HG02970 (cell line): ENCODE results near the gene PRKAR2B.
"Not testable (repeated sequence)": the region's sequence is repeated elsewhere in the genome, so short reads cannot be mapped to it uniquely, and the experiment has no call there.

ENCODE experiments used
- ATAC-seq: cut with Tn5 transposase; IDR thresholded peaks from one replicate; pipeline ENCODE4 v1.9.1; 2021; ENCODE audit warnings: mild to moderate bottlenecking, moderate library complexity, moderate number of reproducible peaks; ENCODE audit not compliant: unreplicated experiment, low FRiP score

The PRKAR2B gene

DNA sequence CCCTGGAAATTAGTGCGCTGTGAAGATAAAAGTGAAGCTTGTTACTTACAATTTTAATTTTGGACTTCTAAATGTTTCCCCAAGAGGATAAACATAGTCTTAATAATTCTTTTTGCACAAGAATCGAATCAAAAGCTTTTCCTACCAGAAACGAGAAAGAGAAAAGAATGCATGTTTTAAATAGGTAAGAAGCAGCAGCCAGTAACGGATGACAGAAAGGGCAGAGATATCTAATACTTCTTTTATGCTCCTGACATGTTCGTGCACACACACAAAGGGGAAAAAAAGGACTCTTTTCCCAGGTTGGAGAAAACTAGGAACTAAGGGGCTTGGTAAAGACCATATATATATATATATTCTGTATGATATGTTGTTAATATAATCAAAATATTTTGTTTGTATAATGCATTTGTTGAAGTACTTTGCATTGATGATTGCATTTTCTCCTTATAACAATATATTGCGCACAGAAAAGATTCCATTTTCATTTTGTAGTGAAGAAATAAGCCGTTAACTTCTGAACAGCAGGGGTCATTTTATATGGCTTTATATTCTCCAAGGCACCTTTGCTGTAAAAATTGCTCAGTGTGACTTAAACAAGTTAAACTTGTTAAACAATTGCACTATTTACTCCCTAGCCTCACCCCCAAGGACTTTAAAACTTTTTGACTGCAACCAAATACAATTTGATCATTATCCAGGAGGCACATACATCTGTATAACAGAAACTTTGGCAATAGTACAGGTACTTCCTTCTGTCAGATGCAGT lies 2.2 kb downstream of the PRKAR2B start:
- ATAC-seq: no peak

DNA sequence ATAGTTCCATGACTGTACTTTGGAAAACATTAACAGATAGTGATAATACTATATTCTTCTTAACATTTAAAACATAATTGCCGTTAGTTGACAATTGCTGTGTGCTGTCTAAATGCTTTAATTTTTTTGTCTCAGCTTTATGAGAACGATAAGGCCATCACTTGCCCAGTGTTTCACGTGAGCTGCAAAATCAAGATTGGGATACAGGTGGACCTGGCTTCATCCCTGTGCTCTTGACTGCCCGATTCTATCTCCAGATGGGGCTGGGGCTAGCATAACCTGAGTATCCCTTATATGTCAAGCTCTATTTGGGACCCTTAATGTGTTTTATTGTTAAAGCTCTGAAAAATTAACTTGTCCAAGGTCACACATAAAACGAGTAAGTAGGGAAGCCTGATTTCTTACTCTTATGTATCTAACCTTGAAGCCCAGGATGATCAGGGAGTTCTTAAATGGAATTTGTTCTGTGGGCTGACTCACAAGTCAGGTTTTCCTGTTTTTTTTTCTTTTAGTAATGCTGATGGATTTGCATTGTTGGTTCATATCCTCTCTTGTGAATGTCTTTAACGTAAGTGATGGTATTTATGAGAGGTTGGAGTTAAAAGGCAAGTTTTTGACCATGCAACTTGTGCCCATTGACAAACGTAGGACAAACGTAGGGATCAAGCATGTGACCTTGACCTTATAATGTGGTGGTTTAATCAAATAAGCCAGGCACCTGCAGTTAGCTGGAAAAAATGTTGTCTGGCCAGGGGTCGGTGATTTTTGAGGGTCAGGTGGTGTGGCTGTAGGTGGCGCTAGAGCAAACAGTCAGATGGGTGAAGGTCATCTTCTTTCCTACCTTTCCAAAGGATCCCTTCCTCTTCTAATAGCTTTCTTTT lies 3.6 kb downstream of the PRKAR2B start:
- no peak for ATAC-seq

DNA sequence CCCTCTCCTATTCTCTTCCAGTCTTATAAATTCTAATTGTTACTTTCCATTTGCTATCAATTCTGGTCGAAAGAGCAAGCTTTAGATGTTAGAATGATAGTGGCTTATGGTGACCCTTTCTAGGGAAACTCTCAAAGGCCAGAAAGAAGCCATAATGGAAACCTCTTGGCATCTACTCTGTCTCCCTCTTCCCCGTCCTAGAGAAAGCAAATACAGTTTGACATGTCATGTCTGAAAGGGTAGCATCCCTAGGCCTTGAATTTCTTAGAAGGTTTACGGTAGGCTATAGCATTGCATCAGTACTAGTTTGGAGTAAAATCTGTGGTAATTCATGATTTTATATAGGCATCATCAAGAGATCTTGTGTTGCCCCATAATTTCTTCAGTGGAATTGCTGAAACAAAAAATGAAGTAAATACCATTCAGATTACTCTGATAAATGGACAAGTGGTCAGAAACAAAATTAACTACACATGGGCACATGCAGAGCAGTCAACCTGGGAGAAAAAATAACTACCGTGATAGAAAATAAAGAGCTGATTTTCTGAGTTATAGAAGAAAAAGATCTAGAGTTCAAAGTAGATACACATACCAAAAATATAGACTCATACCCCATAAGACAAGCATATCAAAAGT lies 4.4 kb downstream of the PRKAR2B start:
- ATAC-seq: no peak

DNA sequence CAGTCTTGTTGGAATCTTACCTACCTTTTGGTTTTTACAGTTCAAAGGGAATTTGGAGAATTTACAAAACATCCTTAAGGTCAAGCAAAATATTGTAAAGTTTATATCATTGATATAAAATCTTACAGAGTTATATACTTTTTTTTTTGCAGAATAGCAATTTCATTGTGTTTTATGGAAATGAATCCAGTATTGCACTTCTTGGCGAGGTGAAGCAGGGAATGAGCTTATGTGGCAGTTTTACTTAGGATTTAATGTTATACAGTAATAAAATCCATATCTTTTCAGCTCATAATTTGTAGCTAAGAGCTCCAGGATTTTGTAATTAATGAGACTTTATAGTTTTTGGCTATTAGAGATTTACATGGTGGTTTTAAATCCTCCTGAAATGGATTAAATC lies 5.0 kb downstream of the PRKAR2B start:
- no peak for ATAC-seq

DNA sequence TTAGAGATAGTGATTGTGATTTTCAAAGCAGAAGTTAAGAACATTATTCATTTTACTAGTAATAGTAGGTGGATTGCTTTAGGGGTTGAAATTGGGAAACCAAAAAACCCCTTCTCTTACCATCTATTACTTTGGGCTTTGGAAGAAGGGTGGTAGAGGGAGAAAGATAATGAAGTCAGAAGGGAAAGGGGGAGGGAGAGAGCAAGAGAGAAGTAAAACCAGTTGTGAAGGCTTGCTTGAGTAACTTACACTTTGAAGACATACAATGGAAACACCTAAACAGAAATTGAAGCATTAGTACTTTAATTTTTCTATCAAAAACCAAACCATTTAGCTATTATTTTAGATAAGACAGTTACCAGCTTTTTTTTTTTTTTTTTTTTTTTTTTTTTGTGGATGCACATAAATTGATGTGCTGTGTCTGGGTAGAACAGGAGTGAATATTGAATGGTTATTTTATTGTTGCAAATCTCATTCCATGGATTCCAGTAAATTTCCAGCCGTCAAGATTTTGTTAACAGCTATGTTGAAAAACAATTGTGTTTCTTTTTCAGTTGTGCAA lies 5.5 kb downstream of the PRKAR2B start:
- no peak for ATAC-seq

DNA sequence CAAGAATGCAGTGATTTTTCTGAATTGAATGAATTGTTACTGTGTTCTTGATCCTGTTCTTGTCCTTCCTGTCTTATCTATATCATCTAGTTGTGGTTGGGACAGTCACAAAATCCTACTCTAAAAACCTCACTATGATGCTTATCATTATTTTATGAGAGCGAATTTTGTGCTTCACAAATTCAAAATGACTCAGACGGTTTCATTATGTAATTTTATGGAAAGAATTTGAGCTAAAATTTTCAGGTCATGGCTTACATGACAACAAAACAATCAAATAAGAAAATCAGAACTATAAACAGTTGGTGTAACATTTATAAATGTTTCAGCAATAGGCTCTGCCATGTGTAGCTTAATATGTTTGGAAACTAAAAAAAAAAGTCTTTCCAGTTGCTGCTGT lies 6.9 kb downstream of the PRKAR2B start:
- ATAC-seq: no peak

DNA sequence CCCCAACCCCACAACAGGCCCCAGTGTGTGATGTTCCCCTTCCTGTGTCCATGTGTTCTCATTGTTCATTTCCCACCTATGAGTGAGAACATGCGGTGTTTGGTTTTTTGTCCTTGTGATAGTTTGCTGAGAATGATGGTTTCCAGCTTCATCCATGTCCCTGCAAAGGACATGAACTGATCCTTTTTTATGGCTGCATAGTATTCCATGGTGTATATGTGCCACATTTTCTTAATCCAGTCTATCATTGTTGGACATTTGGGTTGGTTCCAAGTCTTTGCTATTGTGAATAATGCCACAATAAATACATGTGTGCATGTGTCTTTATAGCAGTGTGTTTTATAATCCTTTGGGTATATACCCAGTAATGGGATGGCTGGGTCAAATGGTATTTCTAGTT lies 10.5 kb downstream of the PRKAR2B start:
- not testable (repeated sequence) for ATAC-seq

DNA sequence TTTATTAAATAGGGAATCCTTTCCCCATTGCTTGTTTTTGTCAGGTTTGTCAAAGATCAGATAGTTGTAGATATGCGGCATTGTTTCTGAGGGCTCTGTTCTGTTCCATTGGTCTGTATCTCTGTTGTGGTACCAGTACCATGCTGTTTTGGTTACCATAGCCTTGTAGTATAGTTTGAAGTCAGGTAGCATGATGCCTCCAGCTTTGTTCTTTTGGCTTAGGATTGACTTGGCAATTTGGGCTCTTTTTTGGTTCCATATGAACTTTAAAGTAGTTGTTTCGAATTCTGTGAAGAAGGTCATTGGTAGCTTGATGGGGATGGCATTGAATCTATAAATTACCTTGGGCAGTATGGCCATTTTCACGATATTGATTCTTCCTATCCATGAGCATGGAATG lies 11.6 kb downstream of the PRKAR2B start:
- not testable (repeated sequence) for ATAC-seq

DNA sequence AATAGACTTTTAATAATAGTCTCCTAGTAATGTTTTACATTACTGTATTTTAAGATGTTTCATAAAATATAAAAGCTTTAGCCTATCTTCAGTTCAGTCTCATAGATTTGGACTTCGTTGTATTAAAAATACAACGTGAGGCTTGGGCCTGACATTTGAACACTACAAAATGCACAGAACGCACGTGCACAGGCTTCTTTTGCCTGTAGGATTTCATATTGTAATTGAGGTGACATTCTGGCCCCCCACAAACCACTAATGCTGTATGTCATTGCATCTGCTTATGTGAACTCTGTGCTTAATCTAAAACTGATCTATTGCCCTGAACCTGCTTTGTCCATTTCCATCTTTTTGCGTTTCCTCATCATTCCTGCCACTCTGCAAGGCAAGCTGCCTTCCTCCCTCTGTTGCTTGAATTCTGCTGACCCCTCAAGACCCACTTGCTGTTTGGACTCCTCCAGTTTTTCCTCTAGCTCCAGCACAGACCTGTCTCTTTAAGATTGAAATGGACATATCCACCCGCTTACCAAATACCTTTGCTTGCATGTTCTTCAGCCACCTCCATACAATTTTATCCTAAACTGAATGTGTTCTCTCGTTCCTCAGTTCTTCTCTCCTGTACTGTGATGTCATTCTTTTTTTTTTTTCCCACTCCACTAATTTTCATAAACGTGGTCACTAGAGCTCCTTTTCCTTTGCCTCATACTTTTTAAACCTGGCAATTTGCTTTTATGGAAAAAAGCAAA lies 12.4 kb downstream of the PRKAR2B start:
- no peak for ATAC-seq

DNA sequence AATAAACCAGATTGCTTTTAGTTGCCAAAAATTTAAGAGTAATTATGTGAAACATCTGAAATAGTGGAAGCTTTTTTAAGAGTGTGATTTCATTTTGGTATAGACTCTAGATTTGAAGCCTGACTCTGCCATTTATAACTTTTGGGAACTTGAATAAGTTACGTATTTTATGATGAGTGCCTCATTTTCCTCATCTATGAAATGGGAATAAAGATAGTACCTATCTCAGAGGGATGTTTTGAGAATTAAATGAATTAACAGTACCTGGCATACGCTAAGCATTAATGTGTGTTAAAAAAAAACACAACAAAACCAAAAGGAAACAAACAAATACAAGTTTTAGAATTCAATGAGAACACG lies 12.9 kb downstream of the PRKAR2B start:
- no peak for ATAC-seq

DNA sequence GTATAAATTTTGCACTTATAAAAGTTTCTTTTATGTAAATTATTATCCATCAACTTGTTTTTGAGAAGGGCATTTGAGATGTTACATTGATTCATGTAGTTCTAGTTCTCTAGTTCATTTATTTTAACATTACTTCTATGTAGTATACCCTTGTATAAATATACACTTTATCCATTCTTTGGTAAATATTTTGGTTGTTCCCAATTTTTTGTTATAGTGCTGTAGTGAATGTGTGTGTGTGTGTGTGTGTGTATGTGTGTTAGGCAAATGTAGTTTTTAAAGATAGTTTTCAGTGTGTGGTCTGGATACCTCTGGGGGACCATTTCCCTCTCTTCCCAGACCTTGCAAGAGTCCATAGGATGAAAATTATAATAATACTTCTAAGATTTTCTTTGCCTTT lies 15.0 kb downstream of the PRKAR2B start:
- ATAC-seq: no peak

DNA sequence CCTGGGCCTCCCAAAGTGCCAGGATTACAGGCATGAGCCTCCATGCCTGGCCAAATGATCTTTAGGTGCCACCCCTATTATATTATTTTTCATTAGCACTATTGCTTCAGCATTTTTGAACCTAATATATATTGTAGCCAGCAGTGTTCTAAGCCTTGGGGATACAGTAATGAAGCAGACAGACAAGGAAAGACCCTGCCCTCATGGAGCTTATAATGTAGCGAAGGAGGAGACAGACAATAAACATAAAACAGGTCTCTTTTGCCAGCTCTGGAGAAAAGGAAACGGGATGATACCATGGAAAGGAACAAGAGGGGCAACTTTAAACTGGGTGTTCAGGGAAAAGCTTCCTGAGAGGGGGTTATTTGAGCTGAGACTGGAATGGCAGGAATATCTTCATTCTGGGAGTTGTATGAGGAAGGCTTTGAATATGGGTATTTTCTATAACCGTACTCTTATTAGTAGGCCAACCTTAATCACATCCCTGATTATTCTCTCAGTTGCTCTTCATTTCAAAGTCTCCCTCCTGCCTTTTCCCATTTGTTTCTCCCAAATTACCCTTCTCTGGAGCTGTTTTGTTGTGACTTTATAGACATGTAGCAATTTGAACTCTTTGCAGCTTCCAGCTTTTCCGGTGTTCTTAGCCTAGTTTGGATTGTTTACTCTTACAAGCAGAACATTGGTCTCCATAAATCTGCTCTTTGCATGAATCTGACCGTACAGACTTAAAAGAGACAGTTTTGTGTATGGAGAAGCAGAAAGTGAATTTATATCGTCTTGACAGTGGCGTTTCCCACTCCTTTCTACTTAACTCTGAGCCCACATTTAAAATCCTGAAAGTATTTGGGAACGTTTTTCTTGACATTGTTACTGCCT lies 19.0 kb downstream of the PRKAR2B start:
- no peak for ATAC-seq

DNA sequence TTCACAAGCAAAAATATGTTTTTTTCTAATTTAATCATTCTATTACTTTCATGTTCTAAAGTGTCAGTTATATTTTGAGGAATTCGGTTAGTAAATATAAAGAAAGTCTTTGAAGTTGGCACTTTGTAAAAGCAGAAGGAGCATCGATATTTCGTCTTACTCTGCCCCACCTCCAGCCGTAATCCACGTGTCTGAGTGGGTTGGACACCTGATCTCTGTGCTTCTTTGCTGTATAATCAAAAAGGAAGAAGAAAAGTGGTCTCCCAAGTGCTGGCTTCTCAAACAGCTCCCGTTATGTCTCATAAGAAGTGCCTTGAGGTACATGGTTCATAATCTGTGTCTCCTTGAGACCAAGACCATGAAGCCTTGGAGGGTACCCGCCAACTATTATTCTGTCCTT lies 19.8 kb downstream of the PRKAR2B start:
- no peak for ATAC-seq

DNA sequence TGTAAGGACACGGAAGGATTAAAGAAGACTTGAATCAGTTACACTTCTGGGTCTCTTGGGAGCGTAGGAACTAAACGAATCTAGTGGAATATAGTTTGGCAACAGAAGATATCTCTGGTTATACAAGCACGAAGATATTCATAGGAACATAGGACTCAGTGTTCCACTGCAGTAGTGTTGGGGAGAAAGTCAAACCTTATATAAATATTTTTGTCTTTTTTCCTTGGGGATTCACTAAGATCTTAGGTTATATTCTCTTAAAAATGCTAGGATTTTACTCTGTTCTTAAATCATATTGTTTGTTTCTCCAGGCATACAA lies 21.4 kb downstream of the PRKAR2B start:
- ATAC-seq: no peak

DNA sequence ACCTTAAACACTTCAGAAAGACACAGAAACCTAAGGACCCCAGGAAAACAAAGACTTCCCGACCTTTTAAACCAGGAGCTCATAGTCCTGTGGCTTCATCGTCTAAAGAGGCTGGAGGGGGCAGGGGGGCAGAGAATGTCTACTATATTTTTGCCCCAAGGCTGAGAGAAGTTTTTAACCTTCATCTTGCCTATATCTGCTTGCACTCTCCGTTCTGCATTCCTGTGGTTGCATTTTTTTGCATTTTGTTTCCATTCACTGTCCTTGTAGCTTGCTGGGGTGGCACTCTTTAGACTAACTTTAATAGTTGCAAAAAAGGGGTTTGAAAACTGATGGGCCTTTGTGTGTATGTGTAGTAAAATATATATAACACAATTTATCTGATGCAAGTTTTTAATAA lies 23.7 kb downstream of the PRKAR2B start:
- ATAC-seq: no peak

DNA sequence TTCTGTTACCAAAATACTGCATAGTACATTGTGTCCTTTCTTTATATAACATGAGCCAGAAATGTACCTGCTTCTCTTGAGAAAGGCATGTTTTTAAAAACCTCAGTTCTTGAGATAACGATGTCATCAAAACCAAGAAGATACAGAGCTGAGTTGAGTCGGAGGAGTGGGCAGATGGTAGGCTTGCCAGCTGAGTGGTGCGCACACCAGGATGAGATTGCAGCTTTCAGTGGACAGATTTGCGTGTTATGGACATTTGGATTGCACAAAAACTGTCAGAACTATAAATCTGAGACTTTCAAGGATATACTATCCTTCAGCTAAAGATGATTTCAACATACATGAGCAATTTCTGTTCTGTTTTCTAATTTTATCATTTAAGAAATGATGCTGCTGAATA lies 25.0 kb downstream of the PRKAR2B start:
- ATAC-seq: no peak

DNA sequence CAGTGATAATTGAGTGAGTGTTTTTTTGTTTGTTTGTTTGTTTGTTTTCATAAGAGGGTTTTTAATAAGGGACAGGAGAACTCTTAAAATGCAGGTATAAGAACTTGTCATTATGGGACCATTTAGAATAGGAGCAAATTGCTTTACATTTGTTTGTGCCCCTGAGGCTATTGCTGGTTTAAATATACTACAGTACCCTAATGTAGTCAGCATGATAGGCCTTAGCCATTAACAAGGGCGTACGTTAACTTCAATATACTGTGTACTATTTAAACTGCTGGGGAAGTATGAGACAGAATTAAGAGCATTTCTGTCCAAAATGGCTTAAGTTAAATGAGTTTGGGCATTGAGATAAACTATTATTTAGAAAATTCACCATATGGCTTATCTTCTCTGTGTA lies 26.2 kb downstream of the PRKAR2B start:
- no peak for ATAC-seq

DNA sequence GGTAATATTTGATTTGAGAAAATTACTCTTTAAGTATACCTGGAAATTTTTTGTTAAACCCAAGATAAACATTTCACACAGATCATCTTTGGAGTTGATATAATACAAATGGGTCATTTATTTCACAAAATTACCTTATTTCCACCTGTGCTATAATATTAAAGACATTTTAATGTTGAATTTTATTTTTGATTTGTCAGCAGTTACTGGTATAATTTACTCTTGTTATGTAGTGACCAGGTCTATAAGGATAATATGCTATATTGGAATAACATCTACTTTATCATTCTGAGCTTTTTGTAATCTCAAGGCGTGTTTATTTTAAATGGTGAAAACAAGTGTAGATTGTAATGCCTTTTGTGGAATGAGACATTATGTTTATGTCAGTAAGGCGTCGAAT lies 26.6 kb downstream of the PRKAR2B start:
- ATAC-seq: no peak

DNA sequence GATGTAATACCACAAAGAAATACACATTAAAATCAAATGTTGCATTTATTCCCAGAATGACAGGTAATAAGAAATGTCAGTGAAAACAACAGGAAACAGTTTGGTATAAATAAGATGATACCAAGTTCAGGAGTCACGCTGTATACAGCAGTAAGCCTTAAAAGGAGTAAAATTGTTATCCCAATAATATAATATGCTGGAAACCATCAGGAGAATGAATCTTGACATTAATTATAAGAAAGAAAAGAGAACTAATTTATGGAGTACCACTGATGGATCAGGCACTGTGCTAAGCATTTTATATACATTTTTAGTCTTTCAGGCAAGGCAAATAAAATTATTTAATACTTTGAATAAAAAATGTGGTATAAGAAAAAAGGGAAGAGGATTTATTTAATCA lies 27.6 kb downstream of the PRKAR2B start:
- ATAC-seq: no peak
